Midbrain (tissue), 1 donor: ENCODE data around the gene ENTPD8.
A peak's percentile ranks its signal among the peaks of the same experiment; 100 is the strongest.

Experiments used
- DNase-seq: peaks from one replicate; lab custom pipeline; 2025; lab: John Stamatoyannopoulos, UW

Gene ENTPD8

GRCh38 chr9:137431416-137431931 is 9.7 kb downstream of the ENTPD8 start:
- DNase-seq, result no peak

- DNase-seq, result no peak
Observed at GRCh38 chr9:137430723-137431415, 10.3 kb downstream of the ENTPD8 start.

GRCh38 chr9:137429974-137430722 is 11.0 kb downstream of the ENTPD8 start:
- DNase-seq, result no peak

GRCh38 chr9:137429546-137429890 is 11.6 kb downstream of the ENTPD8 start:
- no peak for DNase-seq

- DNase-seq, result no peak
Observed at GRCh38 chr9:137428841-137429545, 12.2 kb downstream of the ENTPD8 start.

- DNase-seq, result no peak
Observed at GRCh38 chr9:137428311-137428630, 12.9 kb downstream of the ENTPD8 start.

DNA sequence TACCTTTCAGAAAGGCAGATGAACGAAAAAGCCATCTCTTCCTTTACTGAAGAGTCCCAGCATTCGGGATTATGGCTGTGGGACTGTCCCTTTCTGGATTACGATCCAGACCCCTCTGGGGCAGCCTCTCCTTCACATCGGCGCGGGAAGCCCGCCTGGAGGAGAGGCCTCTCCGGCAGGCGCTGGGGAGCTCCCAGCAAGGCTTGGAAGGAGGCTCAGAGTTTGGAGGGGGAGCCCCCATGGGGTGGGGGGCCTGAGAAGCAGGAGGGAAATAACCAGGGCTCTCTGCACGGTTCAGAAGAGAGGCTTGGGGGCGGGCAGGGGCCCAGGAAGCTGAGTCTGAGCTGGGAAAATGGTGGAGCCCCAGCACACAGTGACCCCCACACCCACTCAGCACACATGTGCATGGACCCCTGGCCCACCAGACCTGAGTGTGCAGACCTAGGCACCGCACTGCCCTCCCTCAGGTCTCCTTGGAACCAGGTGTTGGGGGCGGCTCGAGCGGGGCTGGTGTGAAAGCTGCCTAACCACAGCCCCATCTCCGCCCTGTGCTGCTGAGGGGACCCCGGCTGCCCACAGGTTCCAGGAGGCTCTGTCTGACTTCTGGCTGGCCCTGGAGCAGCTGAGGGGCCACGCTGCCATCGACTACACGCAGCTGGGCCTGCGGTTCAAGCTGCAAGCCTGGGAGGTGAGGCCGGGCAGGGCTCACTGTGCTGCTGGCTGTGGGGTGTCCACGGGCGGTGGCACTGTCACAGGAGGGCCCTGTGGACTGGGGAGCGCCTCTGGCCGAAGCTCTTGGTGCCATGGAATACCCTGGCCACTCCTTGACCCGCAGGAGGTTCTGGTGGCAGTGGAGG is 13.5 kb downstream of the ENTPD8 start:
- no peak for DNase-seq

DNA sequence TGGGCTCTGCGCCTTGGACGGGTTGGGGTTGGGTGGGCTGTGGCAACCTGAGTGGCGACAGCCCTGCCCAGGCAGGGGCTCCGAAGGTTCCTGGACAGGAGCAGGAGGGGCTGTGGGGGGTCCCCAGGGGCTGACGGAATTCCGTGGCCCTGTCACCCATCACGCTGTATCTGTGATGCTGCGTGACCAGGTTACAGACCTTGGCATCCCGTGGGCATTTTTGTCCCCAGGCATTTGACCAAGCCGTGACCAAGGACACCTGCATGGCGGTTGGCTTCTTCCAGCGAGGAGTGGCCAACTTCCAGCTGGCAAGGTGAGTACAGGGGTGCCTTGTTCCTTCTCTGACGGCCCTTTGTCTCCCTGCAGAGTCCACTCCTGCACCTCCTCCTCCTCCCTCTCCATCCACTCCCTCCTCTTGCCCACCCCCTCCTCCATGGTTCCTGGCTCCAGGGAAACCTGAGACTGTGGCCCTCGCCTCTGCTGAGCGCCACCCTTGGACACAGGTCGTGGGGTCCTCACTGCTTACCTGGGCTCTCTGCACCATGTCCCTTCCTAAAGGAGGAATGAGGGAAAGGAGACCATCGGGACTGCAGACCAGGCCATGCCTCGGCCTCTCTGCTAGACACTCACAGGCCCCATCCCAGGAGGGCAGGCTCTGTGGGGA is 15.0 kb downstream of the ENTPD8 start:
- no peak for DNase-seq

GRCh38 chr9:137423514-137424291 is 17.5 kb downstream of the ENTPD8 start:
- no peak for DNase-seq

DNA sequence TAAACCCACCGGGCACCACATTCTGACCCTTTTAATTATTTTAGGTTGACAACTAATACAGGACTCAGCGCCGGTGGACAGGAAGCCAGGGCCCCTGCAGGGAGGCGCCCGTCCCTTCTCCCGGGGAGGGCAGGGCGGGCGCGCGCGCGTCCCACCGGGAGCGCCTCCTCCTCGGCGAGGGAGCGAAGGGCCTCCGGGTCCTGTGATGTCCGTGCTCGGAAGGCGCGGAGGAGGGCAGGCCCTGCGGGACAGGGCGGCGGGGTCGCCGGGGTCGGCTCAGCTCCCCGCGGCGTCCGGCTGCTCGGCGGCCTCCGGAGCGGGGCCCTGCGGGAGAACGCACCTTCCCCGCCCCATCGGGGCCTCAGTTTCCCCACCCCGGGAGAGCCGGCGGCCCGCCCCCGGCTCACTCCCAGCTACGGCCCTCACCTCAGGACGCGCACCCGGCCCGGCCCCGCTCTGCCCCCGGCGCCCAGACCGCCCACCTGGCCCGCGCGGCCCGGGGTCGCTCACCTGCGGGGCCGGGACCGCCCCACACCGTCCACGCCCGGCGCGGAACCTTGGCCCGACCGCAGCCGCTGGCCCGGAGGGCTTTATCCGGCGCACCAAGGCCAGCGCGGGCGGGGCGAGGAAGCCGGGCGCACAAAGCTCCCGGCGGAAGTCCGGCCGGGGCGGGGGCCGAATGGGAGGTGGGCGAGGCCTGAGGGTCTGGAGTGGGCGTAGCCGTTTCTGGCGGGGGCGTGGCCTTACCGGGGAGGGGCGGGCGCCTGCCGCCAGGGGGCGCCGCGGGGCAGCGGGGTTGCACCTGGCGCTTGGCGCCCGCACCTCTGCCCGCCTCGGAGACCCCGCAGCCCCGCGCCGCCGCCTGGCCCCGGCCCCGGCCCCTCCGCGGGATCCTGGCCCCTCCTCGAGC is 18.3 kb downstream of the ENTPD8 start, which contains the start of the genes EXD3 and NOXA1:
Gene EXD3, minus strand, starts transcription at position 559 of the 910 bp plus-strand sequence. CDS start 27,805 bp downstream, outside the sequence.
Gene NOXA1, plus strand, starts transcription at position 790 of the 910 bp plus-strand sequence. CDS start 137 bp downstream, outside the sequence.
- peak; percentile 92 for DNase-seq

GRCh38 chr9:137421838-137422603 is 19.1 kb downstream of the ENTPD8 start:
- DNase-seq, result no peak

DNA sequence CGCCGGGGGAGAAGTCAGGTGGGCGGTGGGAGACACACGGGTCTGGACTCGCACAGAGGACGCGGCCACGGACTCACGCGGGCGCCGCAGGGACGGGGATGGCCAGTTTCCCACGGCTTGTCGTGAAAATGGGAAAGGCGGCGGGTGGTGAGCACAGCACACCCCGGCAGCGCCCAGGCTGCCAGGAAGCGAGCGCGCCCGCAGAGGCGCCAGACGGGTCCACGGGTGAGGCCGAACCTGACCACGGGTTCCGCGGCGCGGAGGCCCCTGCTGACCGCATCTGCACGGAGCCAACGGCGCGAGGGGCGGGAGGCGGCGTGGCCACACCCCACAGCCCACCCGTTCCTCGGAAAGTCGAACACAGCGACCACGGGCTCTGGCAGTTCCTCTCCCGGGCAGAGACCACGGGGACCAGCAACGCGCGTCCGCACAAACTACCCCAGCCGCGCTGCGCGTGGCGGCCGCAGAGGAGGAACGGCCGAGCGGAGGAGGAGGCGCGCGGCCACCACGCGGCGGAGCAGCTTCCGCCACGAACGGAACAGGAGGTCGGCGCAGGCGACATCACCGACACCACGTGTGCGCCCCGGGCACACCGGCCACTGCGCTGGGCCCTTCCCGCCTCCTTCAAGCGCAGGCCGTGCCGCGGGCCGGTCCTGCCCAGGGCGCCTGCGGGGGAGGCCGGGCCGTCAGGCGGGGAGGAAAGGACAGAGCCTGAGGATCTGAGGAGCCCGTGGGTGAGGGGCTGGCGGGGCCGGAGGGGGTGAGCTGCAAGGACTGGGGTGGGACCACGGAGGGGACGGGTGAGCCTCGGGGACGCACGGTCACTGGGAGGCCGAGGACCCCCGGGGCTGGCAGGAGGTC is 23.8 kb downstream of the ENTPD8 start:
- no peak for DNase-seq

- DNase-seq, result no peak
Observed at GRCh38 chr9:137416563-137417151, 24.5 kb downstream of the ENTPD8 start.

GRCh38 chr9:137416006-137416562 is 25.1 kb downstream of the ENTPD8 start:
- DNase-seq, result no peak

DNA sequence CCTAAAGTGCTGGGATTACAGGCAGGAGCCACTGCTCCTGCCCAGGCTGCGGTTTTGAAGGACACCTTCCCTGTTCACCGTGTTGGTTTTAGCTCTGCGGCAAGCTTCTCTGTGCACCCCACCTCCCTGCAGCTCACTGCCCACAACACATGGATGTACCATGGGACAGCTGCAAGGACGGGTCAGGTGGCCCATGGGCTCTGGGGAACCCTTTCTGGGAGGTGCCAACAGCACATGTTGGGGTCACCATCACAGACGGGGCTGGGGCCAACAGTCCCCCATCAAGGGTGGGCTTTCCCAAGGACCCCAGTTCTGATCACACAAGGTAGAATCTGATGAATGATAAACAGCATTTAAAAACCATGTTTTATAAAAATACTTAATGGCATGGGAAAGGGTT is 25.7 kb downstream of the ENTPD8 start:
- no peak for DNase-seq

DNA sequence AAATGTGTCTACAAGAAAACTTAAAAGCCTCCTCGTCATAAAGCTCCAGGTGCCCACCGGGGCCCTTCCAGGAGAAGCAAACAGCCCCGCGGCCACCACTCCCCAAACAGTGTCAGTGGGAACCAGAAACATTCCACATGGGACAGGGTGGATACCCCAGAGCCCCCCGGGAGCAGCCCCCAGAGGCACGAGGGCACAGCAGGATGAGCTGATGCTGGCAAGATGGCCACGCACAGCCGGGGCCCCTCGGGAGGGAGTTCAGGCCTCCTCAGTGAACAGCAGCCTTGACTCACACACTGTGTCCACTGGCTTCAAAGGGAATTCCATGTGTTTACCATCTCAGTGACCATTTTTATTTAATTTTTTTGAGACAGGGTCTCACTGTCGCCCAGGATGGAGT is 28.7 kb downstream of the ENTPD8 start:
- DNase-seq, result no peak
